Stimulated activated naive CD4-positive, alpha-beta T cell (primary cell): ENCODE results near the gene PTBP3.
"Not testable (repeated sequence)": the region's sequence is repeated elsewhere in the genome, so short reads cannot be mapped to it uniquely, and the experiment has no call there.

Experiments used
- DNase-seq, 6 experiments: peaks; one replicate each; lab custom pipeline; 2025; lab: John Stamatoyannopoulos, UW

The PTBP3 gene

GRCh38 chr9:112268413-112268812 is 65.0 kb downstream of the PTBP3 start:
- DNase-seq = no peak

GRCh38 chr9:112267086-112267485 is 66.3 kb downstream of the PTBP3 start:
- DNase-seq = not testable (repeated sequence)

GRCh38 chr9:112265391-112265790 is 68.0 kb downstream of the PTBP3 start:
- no peak for DNase-seq

- DNase-seq = no peak
Observed at GRCh38 chr9:112262577-112262976, 70.8 kb downstream of the PTBP3 start.

- DNase-seq = no peak
Observed at GRCh38 chr9:112261133-112261532, 72.3 kb downstream of the PTBP3 start.

- no peak for DNase-seq
Observed at GRCh38 chr9:112258106-112258505, 75.3 kb downstream of the PTBP3 start.

- DNase-seq = no peak
Observed at GRCh38 chr9:112252194-112252593, 81.2 kb downstream of the PTBP3 start.

- DNase-seq = no peak
Observed at GRCh38 chr9:112249277-112249676, 84.1 kb downstream of the PTBP3 start.

GRCh38 chr9:112248722-112249121 is 84.7 kb downstream of the PTBP3 start:
- no peak for DNase-seq

GRCh38 chr9:112247090-112247489 is 86.3 kb downstream of the PTBP3 start:
- no peak for DNase-seq

GRCh38 chr9:112245126-112245525 is 88.3 kb downstream of the PTBP3 start:
- no peak for DNase-seq

GRCh38 chr9:112242147-112242804 is 91.1 kb downstream of the PTBP3 start:
- no peak for DNase-seq

GRCh38 chr9:112241491-112241890 is 91.9 kb downstream of the PTBP3 start:
- DNase-seq = no peak

GRCh38 chr9:112239708-112240107 is 93.7 kb downstream of the PTBP3 start:
- no peak for DNase-seq

GRCh38 chr9:112239284-112239683 is 94.1 kb downstream of the PTBP3 start:
- DNase-seq = no peak

- no peak for DNase-seq
Observed at GRCh38 chr9:112234779-112235178, 98.6 kb downstream of the PTBP3 start.

- no peak for DNase-seq
Observed at GRCh38 chr9:112233769-112234168, 99.7 kb downstream of the PTBP3 start.

GRCh38 chr9:112232233-112232632 is 101.2 kb downstream of the PTBP3 start:
- DNase-seq = no peak

- no peak for DNase-seq
Observed at GRCh38 chr9:112226091-112226490, 107.3 kb downstream of the PTBP3 start.

- no peak for DNase-seq
Observed at GRCh38 chr9:112224401-112225289, 108.8 kb downstream of the PTBP3 start.

GRCh38 chr9:112218908-112219307 is 114.5 kb downstream of the PTBP3 start:
- no peak for DNase-seq

- DNase-seq = no peak
Observed at GRCh38 chr9:112212926-112213325, 120.5 kb downstream of the PTBP3 start.

GRCh38 chr9:112207451-112207850 is 126.0 kb downstream of the PTBP3 start:
- no peak for DNase-seq
